COR-L47 (cell line): Measurements from ENCODE around the gene PAX3.
A peak's percentile ranks its signal among the peaks of the same experiment; 100 is the strongest.

Experiments used
- DNase-seq: peaks from one replicate; lab custom pipeline; 2025; lab: John Stamatoyannopoulos, UW

PAX3 gene

GRCh38 chr2:222310747-222311318 lies 12.0 kb upstream of the PAX3 start:
- DNase-seq, result no peak

- no peak for DNase-seq
Measured at GRCh38 chr2:222309766-222310165, 11.0 kb upstream of the PAX3 start.

- DNase-seq, result no peak
Measured at GRCh38 chr2:222309361-222309760, 10.6 kb upstream of the PAX3 start.

- no peak for DNase-seq
Measured at GRCh38 chr2:222307978-222308730, 9.4 kb upstream of the PAX3 start.

GRCh38 chr2:222307143-222307756 lies 8.5 kb upstream of the PAX3 start:
- peak; percentile 68 for DNase-seq

- DNase-seq, result no peak
Measured at GRCh38 chr2:222306393-222307142, 7.8 kb upstream of the PAX3 start.

- DNase-seq, result peak; percentile 65
Measured at GRCh38 chr2:222305516-222306392, 7.0 kb upstream of the PAX3 start.

GRCh38 chr2:222304737-222305515 lies 6.1 kb upstream of the PAX3 start:
- no peak for DNase-seq

GRCh38 chr2:222303828-222304736 lies 5.3 kb upstream of the PAX3 start:
- no peak for DNase-seq

GRCh38 chr2:222303045-222303827 lies 4.4 kb upstream of the PAX3 start:
- no peak for DNase-seq

- no peak for DNase-seq
Measured at GRCh38 chr2:222302178-222303018, 3.6 kb upstream of the PAX3 start.

GRCh38 chr2:222301796-222302118 lies 3.0 kb upstream of the PAX3 start:
- DNase-seq, result no peak

GRCh38 chr2:222301053-222301795 lies 2.4 kb upstream of the PAX3 start:
- no peak for DNase-seq

GRCh38 chr2:222300726-222301052 lies 1.9 kb upstream of the PAX3 start:
- no peak for DNase-seq

GRCh38 chr2:222299906-222300725 lies 1.3 kb upstream of the PAX3 start:
- no peak for DNase-seq

GRCh38 chr2:222298001-222298310 lies 842 bp downstream of the PAX3 start:
- DNase-seq, result no peak

- DNase-seq, result no peak
Measured at GRCh38 chr2:222297600-222297935, 1.2 kb downstream of the PAX3 start.
